C4-2B (cell line): ENCODE measurements around the gene SPACA6.

Experiments
- CTCF ChIP-seq: fragments of 450-650 bp; conservative IDR thresholded peaks from 2 replicates; pipeline ENCODE4 v1.5.1; 2017; ENCODE audit warnings: mild to moderate bottlenecking
- ZFX ChIP-seq: fragments of 450-650 bp; IDR thresholded peaks from 2 replicates; pipeline ENCODE4 v1.6.1; 2017

- TF ChIP-seq CTCF (no peak), ZFX (no peak)
Observed at GRCh38 chr19:51754109-51754508, 61.0 kb downstream of the SPACA6 start.
